Activated CD4-positive, alpha-beta T cell treated with anti-CD3 and anti-CD28 coated beads, Interleukin-2, amount 50 U/mL, for 16 hours (primary cell): Measurements from ENCODE around the gene SAMD4A.

ENCODE experiments used
- DNase-seq: peaks from one replicate; pipeline ENCODE4 v3.0.0-alpha.2; 2020

SAMD4A gene

DNA sequence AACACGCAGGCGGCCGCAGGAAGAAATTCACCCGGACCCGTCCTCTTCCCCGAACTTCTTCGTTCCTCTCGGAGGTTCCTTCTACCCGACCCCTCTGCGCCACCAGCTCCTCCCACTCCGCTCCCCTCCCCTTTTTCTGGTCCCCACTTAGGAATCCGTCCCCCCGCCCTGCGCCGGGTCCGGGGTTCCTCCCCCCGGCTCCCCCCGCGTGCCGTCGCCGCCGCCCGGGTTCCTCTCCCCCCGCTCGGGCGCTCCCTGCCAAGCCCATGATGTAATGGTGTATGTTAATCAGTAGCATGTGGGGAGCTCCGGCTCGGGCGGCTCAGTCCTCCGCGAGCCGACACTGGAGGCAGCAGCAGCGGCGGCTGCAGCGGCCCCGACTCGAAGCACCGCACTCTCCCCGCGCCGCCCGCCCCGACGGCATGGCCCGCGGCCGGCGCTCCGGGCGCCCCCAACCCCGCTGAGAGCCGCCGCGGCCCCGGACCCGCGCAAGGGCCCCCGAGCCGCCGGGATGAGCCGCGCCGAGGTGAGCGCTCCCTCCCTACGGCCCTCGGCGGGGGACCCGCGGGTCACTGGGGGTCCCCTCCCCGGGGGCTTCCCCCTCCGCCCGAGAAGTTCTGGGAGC is 1.0 kb upstream of the SAMD4A start:
- DNase-seq: peak; percentile 71

DNA sequence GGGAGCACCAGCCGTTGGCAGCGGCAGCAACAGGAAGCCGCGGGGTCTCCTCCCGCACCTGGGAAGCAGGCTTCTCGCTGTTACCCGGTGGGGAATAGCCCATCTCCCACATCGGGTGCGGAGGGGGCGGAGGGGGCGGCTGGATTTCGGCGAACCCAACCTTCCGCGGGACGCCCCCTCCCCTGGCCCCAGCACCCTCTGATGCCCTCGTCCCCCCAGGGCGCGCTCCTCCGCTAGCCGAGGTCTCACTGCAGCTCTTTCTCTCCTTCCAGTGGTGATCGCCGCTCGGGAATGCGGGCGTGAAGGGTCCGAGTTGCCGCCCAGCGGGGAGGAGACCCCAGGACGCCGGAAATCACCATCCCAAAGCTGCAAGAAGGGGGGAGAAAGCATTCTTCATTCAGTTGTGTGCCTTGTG is 303 bp downstream of the SAMD4A start:
- DNase-seq: no peak

DNA sequence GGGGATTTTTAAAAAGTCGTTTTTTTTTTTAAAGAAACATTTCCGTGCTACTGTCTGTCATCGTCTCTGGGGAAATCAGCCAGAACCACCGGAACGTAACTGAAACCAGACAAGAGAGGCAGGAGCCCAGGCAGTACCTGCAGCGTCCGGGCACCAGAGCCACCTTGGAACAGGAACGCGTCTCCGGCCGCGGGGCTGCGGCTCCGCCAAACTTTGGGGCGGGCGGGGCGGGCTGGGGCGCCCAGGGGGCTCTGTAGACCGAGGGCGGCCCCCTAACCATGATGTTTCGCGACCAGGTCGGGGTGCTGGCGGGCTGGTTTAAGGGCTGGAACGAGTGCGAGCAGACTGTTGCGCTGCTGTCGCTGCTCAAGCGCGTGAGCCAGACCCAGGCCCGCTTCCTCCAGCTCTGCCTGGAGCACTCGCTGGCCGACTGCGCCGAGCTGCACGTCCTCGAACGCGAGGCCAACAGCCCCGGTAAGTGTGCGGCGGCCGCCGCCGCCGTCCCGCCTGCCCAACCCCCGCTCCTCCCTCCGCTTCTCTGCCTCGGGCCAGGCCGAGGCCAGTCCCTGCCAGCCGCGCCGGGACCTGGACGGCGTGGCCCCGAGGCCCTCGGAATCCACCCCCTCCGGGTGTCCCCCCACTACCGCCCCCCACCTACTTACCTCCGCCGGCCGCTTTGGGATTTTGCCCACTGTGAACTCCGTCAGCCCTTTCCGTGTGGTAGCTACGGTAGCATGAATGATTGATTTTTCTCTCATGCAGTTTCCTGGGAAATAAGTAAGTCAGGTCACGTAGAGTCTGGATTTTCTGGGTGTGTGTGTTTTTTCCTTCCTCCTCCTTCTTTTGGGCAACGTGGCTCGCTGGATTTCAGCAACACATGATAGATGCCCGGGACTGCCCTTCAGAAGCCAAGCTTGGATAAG is 972 bp downstream of the SAMD4A start:
- peak; percentile 49 for DNase-seq

DNA sequence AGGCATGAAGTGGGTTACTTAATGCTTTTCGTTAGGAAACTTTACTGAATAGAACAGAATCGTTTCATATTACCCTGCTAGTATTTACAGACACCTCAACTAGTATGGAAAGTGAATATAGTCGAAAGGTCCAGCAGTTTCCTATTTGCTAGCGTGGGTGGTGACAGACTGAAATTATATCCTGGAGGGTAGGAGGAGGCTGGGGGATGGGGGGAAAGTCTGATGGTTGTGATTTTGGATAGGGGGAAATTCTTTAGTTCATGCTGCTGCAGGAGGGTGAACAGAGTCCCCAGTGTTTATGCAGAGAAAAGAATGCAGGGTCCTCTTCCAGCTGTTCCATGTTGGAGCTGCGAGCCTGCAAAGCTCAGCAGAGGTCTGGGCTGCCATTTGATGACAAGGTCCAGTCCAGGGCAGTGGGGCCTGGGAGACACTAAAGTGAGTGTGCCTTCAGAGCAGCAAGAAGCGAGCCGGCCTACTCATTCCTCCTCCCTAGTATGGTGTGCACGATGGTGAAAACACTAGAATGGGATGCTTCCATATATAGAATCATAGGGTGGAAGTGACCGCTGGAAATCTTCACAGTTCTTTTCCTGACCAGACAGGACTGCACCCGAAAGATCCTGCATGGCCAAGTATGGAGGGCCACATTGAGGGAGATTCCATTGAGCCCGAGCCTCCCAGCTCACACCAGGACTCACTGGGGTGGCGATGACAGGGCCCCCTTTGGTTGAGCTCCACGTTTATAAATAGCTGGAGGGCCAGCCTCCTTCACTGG is 2.1 kb downstream of the SAMD4A start:
- no peak for DNase-seq

DNA sequence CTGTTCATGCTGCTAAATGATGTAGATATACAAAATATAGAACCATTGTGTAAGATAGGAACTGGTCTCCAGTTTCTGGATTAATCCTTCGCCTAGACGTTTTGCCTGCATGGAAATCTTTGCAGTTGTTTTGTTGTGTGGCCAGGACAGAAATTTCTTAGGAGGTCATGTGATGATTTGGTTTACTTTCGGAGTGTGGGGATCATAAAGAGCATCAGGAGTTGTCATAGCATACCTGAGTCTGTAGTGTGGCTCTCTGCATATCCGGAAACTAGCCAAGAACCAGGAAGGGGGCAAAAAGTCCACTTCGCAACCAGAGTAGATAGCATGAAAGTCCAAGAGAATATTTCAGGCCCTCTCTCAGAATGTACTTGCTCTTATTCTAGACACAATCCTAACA is 3.1 kb downstream of the SAMD4A start:
- no peak for DNase-seq

DNA sequence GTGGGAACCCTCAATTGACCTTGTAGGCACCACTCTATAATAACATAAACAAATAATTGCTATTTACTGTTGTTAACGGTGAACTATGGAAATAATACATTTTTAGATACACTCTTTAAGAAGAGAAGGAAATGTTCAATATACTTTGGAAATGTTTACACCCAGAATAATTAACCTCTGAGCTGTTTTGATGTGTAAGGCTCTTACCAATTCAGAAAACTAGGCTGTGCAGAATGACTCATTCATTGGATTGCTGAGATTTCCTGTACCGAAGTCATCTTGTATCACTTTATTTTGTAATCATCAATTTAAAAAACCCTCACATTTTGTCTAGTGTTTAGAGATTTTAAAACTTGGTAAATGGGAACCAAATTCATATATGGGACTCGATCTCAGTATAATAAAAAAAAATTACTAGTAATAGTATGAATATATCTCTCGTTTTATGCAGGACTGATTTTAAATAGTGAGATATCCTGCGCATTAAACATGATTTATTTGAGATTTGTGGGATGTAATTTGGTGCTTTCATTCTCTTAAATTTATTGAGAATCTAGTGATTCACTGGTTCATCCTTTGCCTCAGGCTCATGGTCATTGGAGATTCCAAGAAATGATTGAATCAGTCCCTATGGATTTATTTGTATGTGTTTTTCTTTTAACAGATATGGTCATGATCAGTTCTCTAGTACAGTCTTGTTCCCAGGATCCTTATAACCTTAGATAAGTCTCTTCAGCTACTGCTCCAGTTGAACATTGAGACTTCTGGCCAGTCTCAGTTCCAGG is 3.9 kb downstream of the SAMD4A start:
- DNase-seq: peak; percentile 49

DNA sequence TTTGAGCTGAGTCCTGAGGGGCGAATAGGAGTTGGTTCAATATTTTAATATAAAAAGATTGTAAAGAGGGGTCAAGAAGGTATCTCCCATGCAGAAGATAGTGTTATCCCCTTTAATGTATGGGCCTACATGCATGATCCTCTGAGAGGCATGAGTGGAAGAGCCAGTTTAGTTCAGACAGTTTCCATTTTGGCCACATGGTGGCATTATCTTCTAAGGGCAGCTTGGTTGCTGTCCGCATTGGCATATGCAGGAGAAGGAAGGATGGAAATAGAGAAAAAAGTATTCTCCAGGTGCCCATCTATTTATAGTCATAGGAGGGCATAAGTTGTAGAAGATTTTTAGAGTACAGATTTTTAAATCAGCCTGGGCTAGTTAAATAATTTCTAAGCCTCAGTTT is 5.4 kb downstream of the SAMD4A start:
- DNase-seq: peak; percentile 40

DNA sequence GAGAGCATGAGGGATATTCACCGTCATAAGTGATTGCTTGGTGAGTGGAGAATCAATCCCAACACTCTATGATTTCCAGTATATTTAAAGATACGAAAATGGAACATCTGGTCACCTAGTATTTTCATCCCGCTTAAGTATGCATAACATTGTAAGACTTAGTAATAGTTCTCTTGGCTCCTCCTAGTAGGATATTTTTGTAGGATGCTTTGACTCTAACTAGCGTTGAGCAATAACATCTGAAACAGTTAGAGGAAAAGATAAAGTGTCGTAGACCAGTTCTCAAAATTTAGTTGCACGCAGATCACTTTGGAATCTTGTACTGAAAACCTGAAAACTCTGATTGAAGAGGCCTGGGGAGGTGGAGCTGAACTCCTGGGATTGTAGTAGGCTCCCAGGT is 7.6 kb downstream of the SAMD4A start:
- no peak for DNase-seq

DNA sequence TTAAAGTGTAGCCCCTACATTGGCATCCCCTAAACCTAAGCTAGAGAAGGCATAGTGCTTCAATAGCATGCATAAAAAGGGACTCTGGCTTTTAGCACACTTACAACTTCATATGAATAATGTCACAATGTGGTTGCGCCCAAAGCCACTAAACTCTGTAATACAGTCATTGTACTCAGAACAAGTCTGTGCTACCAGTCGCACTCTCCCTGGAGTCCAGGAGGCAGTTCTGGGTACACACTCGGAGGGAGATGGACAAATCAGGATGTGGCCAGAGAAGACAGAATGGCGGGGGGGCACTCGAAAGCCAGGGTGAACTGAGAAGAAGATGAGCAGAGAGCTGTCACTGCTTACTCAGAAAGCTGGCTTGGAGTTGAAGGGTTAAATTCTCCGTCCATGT is 10.6 kb downstream of the SAMD4A start:
- no peak for DNase-seq

DNA sequence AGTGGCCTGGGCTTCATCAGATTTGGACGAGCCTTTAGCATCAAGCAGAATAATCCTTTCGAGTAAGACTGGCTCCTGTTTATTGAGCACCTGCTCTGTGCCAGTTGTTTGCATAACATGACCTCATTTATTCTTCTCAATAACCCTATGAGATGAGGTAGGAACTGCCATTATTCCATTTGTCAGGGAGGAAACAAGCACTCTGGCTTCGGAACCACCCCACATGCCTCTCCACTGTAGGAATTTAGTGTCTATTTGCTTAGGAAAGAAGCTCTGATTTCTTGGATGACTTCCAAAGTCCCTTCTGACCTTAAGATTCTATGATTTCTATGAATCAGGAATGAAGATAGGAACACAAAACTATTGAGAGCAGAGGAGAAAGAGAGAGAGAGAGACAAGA is 11.0 kb downstream of the SAMD4A start:
- no peak for DNase-seq

DNA sequence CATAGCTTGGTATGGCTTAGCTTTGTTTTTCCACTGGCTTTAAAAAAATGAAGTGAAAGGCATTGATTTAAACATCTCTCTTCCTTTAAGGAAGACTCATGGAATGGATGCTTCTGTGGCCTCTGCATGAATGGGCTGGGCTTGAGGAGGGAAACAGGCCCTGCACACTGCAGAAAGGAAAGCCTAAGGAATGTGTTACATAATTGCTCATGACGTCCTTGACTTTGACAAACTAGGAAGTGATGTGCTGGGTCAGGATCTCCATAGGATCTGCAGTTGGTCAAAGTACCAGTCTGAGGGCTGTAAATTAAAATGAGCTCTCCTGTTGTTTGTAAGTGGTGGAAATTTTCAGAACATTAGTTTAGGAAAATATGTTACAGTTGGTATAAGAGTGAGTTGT is 12.7 kb downstream of the SAMD4A start:
- no peak for DNase-seq

DNA sequence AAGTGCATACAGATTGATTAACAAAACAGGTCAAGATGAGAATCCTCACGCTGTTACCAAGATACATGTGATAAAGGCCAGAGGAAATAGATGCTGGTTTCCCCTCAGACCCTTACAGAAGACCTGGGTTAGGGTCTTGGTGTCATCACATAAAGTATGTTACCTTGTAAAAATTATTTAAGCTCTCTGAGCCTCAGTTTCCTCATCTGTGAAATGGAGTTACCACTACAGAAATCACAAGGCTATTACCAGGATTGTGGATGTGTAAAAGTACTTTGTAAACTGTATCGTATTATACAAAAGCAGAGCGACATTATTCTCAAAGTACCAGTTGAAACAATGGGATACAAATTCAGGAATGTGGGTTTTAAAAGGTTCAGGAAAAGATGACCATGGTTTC is 14.0 kb downstream of the SAMD4A start:
- DNase-seq: no peak

DNA sequence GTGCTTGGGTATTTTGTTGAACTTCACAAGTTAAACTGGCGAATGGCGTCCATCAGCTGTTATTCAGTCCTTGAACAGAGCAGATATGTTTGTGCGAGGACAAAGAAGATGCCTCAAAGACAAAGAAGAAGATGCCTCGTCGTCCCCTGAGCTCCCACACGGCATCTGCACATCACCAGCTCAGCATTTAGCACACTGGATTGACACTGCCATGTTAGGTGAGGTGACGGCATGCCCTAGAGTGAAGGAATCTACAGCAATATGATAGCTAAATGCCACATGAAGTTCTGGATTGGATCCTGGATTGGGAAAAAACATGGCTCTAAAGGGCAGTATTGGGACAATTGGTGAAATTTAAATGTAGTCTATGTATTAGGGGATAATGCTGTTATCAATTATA is 15.4 kb downstream of the SAMD4A start:
- DNase-seq: no peak

DNA sequence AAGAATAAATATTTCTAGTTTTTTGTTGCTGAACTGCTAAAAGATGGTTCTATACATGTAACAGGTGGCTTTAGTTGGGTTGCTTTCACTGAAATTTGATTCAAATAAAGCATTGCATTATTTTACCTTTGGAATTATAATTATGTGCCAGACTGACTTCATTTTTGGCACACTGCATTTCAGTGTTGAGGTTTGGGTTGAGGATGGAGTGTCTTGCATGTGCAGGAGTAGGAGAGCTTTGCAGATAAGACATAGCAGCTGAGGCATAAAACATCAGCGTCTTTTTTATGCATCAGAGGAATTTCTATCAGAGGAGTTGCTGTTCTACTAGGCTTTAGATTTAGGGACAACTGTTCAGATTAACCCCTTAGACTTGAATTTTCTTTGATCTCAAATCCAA is 17.2 kb downstream of the SAMD4A start:
- DNase-seq: no peak

DNA sequence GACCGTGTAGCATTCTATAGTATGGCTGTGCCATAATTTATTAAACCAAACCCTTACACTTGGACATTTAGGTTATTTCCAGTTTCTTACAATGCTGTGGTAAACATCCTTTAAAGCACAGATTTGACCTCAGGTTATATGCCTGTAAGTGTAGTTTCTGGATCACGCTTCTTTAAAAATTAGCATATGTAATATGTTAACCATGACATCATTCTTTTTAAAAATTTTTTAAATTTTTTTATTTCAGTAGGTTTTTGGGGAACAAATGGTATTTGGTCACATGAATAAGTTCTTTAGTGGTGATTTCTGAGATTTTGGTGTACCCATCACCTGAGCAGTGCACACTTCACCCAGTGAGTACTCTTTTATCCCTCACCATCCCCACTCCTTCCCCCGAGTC is 18.3 kb downstream of the SAMD4A start:
- no peak for DNase-seq

DNA sequence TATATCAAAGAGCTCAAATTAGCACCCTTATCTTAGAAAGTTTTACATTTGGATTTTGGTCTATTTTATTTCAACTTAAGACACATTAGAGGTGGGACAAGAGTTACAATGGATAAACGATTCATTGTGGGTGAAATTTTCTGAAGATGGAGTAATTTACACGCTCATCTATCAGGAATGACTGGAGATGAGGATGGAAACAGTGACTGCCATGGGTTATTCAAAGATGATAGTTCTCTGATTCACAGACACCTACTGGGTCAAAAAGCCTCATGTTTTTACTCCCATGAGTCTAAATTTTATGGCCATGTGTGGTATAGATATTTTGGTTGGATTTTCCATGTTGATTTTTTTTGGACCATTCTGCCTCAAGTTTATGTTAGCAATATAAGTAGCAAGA is 22.1 kb downstream of the SAMD4A start:
- no peak for DNase-seq

DNA sequence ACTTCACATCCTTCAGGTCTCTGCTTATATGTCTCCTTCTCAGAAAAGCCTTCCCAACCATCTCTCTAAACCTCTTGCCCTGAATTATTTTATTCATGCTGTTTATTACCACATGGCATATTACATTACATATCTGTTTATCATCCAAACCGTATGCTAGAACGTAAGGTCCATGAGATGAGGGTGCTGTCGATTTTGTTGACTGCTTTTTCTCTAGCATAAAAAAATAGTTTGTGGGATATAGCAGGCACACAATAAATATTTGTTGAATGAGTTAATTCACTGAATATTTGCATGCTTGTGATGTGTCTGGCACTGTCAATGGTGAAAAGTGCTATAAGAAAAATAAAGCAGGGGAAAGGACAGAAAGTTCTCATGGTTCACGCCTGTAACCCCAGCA is 22.9 kb downstream of the SAMD4A start:
- no peak for DNase-seq

DNA sequence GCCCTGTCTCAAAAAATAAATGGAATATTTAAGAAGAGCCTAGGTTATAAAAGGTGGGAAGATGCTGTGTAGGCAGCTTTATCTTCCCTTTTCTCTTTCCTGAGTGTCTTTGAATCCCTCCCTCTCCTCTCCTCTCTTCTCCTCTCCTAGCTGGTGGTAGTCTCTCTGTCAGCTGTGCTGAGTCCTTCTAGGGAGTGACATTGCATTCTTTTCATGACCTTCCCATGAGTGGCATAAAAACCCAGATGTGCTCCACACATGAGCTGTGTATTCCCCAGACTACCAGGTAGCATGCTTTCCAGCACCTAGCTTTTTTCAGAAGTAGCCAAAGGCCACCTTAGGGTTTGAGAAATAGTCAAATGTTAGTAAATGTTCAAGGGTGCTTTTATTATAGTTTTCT is 23.6 kb downstream of the SAMD4A start:
- DNase-seq: no peak

DNA sequence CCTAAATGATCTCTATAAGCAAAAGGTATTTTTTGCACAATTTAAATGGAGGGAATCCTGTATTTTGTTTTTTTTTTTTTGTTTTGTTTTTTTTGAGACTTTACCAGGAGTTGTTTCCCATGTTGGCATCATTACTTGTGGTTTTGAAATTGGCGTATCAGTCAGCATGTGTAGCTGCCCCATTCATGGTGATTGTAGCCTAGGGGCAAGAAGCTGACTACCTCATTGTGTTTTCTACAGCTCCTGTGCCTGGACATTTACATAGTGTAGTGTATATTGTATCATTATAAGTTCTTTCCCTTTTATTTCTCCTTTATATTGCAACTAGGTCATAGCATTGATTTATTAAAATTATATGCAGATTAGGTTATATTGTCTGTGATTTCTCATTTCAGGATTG is 24.5 kb downstream of the SAMD4A start:
- no peak for DNase-seq

DNA sequence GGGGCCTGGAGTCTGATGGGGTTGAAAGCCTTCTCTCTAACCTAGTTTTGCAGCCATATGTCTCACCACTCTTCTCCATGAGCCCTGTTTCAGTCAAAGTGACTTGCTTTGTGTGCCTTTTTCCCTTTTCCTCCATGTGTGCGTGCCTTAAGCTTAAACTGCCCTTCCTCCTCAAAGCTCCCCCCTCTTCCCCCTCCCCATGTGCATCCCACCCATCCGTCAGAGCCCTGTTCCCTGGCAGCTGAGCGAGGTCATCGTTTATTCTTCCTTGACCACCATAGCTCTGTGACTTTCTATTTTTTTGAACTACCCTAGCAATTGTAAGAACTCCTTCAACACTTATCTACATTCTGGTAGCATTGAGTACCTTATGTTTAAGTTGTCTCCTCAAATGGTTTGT is 24.9 kb downstream of the SAMD4A start:
- no peak for DNase-seq

DNA sequence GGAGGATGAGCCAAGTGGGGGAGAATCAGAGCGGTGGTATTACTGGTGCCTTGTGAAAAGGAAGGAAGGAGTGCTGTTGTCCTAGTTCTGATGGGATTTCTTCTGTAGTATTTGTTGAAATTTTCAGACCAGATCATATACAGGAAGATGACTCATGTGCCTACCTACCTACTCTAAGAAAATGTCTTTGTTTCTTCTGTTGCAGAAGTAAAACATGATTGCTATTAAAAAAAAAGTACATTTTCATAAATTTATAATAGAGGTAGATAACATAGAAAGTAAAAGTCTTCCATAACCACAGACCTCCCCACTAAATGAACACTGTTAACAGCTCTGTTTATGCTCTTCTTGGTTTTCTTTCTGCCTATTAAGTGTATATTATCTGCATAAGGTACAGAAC is 26.9 kb downstream of the SAMD4A start:
- no peak for DNase-seq

DNA sequence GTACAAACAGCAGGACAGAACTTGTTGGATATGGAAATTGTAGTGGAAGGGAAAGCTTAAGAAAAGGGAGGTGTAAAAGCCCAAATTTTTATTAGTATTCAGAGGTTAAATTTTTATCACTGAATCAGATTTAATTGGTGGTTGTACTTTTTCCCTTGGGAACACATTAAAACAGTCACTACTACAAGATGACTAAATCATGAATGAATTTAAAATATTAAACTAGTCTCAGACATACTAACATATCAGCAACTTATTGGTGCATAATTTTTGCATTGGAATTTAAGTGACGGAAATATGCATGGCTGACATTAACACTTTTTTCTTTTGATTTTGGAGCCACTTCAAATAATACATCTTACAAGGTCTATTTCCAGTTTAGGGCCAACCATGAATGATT is 27.6 kb downstream of the SAMD4A start:
- no peak for DNase-seq
